T-helper 17 cell (primary cell): ENCODE results near the gene ZNF823. TPM values are rescaled to one million over a fixed set of nuclear protein-coding genes. Genes with fewer than 3 reads are reported as not detected.

Experiments used
- ATAC-seq: fragments of 150-1000 bp; cut with Tn5 transposase; 2 replicates; pipeline ENCODE4 v1.10.0; 2021; ENCODE audit warnings: mild to moderate bottlenecking, moderate library complexity
- DNase-seq, 3 donors: peaks; one replicate each; pipeline versions ENCODE4 v3.0.0 to v3.0.0-alpha.2; 2020 to 2021
- H3K9me3 ChIP-seq: one replicate; pipeline ENCODE4 v1.7.0; 2013; ENCODE audit warnings: low read length, mild to moderate bottlenecking; ENCODE audit not compliant: control insufficient read depth, poor library complexity, severe bottlenecking
- H3K27ac Mint-ChIP-seq: one replicate; pipeline ENCODE4 v1.8.0; 2022; ENCODE audit warnings: mild to moderate bottlenecking, moderate library complexity, mixed read lengths
- H3K27me3 Mint-ChIP-seq: one replicate; pipeline ENCODE4 v1.8.0; 2022; ENCODE audit warnings: mixed read lengths
- H3K36me3 Mint-ChIP-seq: one replicate; pipeline ENCODE4 v1.8.0; 2022; ENCODE audit warnings: low read depth, mixed read lengths
- H3K4me1 Mint-ChIP-seq: one replicate; pipeline ENCODE4 v1.8.0; 2022; ENCODE audit warnings: mild to moderate bottlenecking, mixed read lengths
- H3K4me3 Mint-ChIP-seq: one replicate; pipeline ENCODE4 v1.8.0; 2022; ENCODE audit warnings: mild to moderate bottlenecking, moderate library complexity, mixed read lengths
- total RNA-seq, 4 donors: library from RNA in 2 of 4; stranded (reverse) in 2 of 4; gene quantifications; one replicate each; pipeline ENCODE4 v1.2.3 and lab custom pipeline; 2022 to 2026

The ZNF823 gene
- total RNA-seq, 2 donors from 2014 or later, result 1.7 to 2.4 TPM

GRCh38 chr19:11763117-11763516 lies 24.4 kb upstream of the ZNF823 start:
- no peaks in the 10 kb centered on the region for H3K9me3 ChIP-seq
- DNase-seq (no peak), ATAC-seq (no peak)
- no peaks in the 10 kb centered on the region for H3K27me3 Mint-ChIP-seq
- no peak overlapping the region for H3K27ac Mint-ChIP-seq
- peaks cover 10% of the 10 kb centered on the region for H3K4me1 Mint-ChIP-seq
- H3K36me3 Mint-ChIP-seq, result peaks cover 5% of the 10 kb centered on the region
- H3K4me3 Mint-ChIP-seq, result no peak overlapping the region

DNA sequence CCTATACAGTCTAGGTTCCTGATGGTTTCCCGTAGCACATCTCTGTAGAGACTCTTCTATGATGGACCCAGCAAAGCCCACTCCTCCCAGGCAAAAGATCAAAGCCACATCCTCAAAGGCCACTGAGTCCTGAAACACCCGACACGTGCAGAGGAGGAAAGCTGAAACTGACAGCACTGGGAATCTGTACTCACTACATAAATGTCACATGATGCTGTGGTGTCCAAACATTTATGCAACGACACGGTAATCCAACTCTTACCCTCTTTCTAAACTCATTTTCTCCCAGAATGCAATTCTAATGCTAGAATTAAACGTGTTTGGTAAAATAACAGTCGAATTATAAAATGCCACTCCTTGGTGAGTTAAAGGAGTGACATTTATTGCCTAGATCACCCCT lies 21.1 kb upstream of the ZNF823 start:
- DNase-seq (no peak), ATAC-seq (no peak)
- H3K27me3 Mint-ChIP-seq, result no peaks in the 10 kb centered on the region
- no peak overlapping the region for H3K4me3 Mint-ChIP-seq
- H3K27ac Mint-ChIP-seq, result no peak overlapping the region
- H3K36me3 Mint-ChIP-seq, result no peaks in the 10 kb centered on the region
- H3K4me1 Mint-ChIP-seq, result no peaks in the 10 kb centered on the region
- H3K9me3 ChIP-seq, result no peaks in the 10 kb centered on the region

- ATAC-seq (no peak), DNase-seq (no peak)
- H3K27ac Mint-ChIP-seq, result no peak overlapping the region
- H3K36me3 Mint-ChIP-seq, result no peaks in the 10 kb centered on the region
- H3K27me3 Mint-ChIP-seq, result no peaks in the 10 kb centered on the region
- H3K4me3 Mint-ChIP-seq, result no peak overlapping the region
- H3K9me3 ChIP-seq, result no peaks in the 10 kb centered on the region
- no peaks in the 10 kb centered on the region for H3K4me1 Mint-ChIP-seq
Measured at GRCh38 chr19:11756965-11757364, 18.2 kb upstream of the ZNF823 start.

- Mint-ChIP-seq H3K36me3 (no peaks in the 10 kb centered on the region), H3K27ac (no peak overlapping the region)
Measured at GRCh38 chr19:11754663-11755062, 15.9 kb upstream of the ZNF823 start.

GRCh38 chr19:11752244-11752736 lies 13.5 kb upstream of the ZNF823 start:
- Mint-ChIP-seq H3K4me3 (no peak overlapping the region), H3K36me3 (no peaks in the 10 kb centered on the region), H3K27ac (no peak overlapping the region), H3K27me3 (no peaks in the 10 kb centered on the region), H3K4me1 (no peaks in the 10 kb centered on the region)
- DNase-seq (no peak), ATAC-seq (no peak)
- no peaks in the 10 kb centered on the region for H3K9me3 ChIP-seq

More at GRCh38 chr19:11754663-11755062, 15.9 kb upstream of the ZNF823 start:
- no peaks in the 10 kb centered on the region for H3K9me3 ChIP-seq
- H3K4me1 Mint-ChIP-seq, result no peaks in the 10 kb centered on the region
- no peak for DNase-seq
- no peak overlapping the region for H3K4me3 Mint-ChIP-seq
- no peaks in the 10 kb centered on the region for H3K27me3 Mint-ChIP-seq
- ATAC-seq, result no peak

GRCh38 chr19:11749751-11750150 lies 11.0 kb upstream of the ZNF823 start:
- no peak overlapping the region for H3K27ac Mint-ChIP-seq
- H3K4me3 Mint-ChIP-seq, result no peak overlapping the region
- no peaks in the 10 kb centered on the region for H3K9me3 ChIP-seq
- ATAC-seq, result no peak
- H3K27me3 Mint-ChIP-seq, result no peaks in the 10 kb centered on the region
- DNase-seq, result no peak
- H3K36me3 Mint-ChIP-seq, result no peaks in the 10 kb centered on the region
- no peaks in the 10 kb centered on the region for H3K4me1 Mint-ChIP-seq

- no peaks in the 10 kb centered on the region for H3K4me1 Mint-ChIP-seq
- peaks cover 9% of the 10 kb centered on the region for H3K27me3 Mint-ChIP-seq
- no peak overlapping the region for H3K27ac Mint-ChIP-seq
- H3K4me3 Mint-ChIP-seq, result no peak overlapping the region
- DNase-seq (no peak), ATAC-seq (no peak)
- H3K36me3 Mint-ChIP-seq, result peaks cover 2% of the 10 kb centered on the region
- no peaks in the 10 kb centered on the region for H3K9me3 ChIP-seq
Measured at GRCh38 chr19:11747277-11747676, 8.5 kb upstream of the ZNF823 start.

- Mint-ChIP-seq H3K27ac (no peak overlapping the region), H3K36me3 (peaks cover 2% of the 10 kb centered on the region), H3K27me3 (peaks cover 10% of the 10 kb centered on the region), H3K4me1 (no peaks in the 10 kb centered on the region), H3K4me3 (no peak overlapping the region)
- DNase-seq (no peak), ATAC-seq (no peak)
- H3K9me3 ChIP-seq, result no peaks in the 10 kb centered on the region
Measured at GRCh38 chr19:11745869-11746268, 7.1 kb upstream of the ZNF823 start.

- Mint-ChIP-seq H3K36me3 (peaks cover 5% of the 10 kb centered on the region), H3K4me3 (peak overlapping the region; percentile 99), H3K27ac (peak overlapping the region; percentile 79), H3K4me1 (peaks cover 14% of the 10 kb centered on the region), H3K27me3 (peaks cover 10% of the 10 kb centered on the region)
- peak in 2 of 3 donors; percentile 12 to 16 for DNase-seq
- H3K9me3 ChIP-seq, result no peaks in the 10 kb centered on the region
- peak; percentile 55 for ATAC-seq
Measured at GRCh38 chr19:11737964-11738745, 591 bp downstream of the ZNF823 start.

DNA sequence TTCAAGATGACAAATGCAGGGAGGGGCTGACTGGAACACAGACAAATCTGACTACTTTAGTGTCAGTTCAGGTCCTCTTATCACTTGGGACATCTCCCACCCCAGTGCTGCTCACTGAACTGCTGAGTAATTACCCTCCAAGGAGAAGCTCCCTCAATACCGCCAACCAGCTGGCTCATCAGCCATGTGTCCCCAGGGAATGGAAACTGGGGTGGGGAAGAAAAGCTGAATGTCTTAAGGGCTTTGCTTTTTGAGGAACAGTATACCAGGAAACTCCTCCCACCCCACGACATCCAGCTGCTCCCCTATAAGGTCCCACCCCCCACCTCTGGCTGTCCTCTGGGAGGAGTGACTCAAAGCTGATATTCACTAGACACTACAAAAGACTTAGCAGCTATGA lies 2.0 kb downstream of the ZNF823 start:
- H3K27me3 Mint-ChIP-seq, result no peaks in the 10 kb centered on the region
- H3K4me1 Mint-ChIP-seq, result peaks cover 14% of the 10 kb centered on the region
- peaks cover 3% of the 10 kb centered on the region for H3K36me3 Mint-ChIP-seq
- no peak overlapping the region for H3K27ac Mint-ChIP-seq
- DNase-seq (no peak), ATAC-seq (no peak)
- no peaks in the 10 kb centered on the region for H3K9me3 ChIP-seq
- H3K4me3 Mint-ChIP-seq, result peak overlapping the region; percentile 99

DNA sequence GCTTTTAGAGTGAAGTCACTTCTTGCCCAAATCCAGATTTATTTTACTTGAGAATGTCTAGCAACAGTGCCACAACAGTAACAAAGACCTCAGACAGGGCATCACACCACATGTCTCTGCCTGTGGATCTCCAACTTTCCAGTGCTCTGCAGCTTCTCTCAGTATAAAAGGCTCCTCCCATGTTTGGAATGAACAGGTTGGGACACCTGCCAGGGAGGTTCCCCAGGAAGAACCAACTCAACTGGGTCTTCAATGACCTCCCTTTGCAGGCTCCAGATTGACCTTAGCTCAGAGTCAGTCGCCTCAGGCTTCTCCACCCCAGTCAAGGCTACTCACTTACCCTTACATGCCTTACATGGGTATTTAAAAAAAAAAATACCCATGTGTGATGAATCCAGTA lies 3.4 kb downstream of the ZNF823 start:
- H3K4me3 Mint-ChIP-seq, result no peak overlapping the region
- no peak overlapping the region for H3K27ac Mint-ChIP-seq
- H3K4me1 Mint-ChIP-seq, result peaks cover 14% of the 10 kb centered on the region
- DNase-seq, result no peak
- H3K27me3 Mint-ChIP-seq, result no peaks in the 10 kb centered on the region
- H3K36me3 Mint-ChIP-seq, result peaks cover 3% of the 10 kb centered on the region
- ATAC-seq, result no peak
- H3K9me3 ChIP-seq, result no peaks in the 10 kb centered on the region

DNA sequence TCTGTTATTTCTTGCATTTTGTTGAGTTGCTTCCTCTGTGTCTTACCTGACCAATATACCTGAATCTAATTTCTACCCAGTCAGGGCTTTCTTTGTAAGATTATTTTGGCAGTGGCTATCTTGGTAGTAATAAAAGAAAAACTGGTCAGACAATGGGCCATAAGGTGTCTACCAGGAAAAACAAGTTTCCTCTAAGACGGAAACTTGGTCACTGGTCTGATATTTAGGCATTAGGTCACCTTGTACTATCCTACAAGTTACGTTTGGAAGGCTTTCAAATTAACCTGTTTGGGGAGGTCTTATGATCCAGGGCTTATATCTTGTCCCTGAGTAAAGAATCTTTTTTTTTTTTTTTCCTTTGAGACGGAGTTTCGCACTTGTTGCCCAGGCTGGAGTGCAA lies 9.2 kb downstream of the ZNF823 start:
- Mint-ChIP-seq H3K4me3 (no peak overlapping the region), H3K27ac (no peak overlapping the region), H3K4me1 (no peaks in the 10 kb centered on the region), H3K27me3 (no peaks in the 10 kb centered on the region), H3K36me3 (peaks cover 2% of the 10 kb centered on the region)
- ATAC-seq (no peak), DNase-seq (no peak)
- peaks cover 10% of the 10 kb centered on the region for H3K9me3 ChIP-seq

GRCh38 chr19:11722414-11722813 lies 16.3 kb downstream of the ZNF823 start:
- Mint-ChIP-seq H3K27ac (no peak overlapping the region), H3K36me3 (peaks cover 11% of the 10 kb centered on the region), H3K27me3 (no peaks in the 10 kb centered on the region), H3K4me3 (no peak overlapping the region), H3K4me1 (no peaks in the 10 kb centered on the region)
- ATAC-seq, result no peak
- no peak for DNase-seq
- H3K9me3 ChIP-seq, result peaks cover 35% of the 10 kb centered on the region

GRCh38 chr19:11721681-11722080 lies 17.1 kb downstream of the ZNF823 start:
- Mint-ChIP-seq H3K36me3 (peaks cover 11% of the 10 kb centered on the region), H3K27me3 (no peaks in the 10 kb centered on the region), H3K4me1 (no peaks in the 10 kb centered on the region), H3K4me3 (no peak overlapping the region), H3K27ac (no peak overlapping the region)
- DNase-seq (no peak), ATAC-seq (no peak)
- H3K9me3 ChIP-seq, result peaks cover 33% of the 10 kb centered on the region
